NCI-H774 (cell line): Measurements from ENCODE around the gene HOTAIR.
A peak's percentile ranks its signal among the peaks of the same experiment; 100 is the strongest.

Experiments
- DNase-seq: peaks from one replicate; lab custom pipeline; 2025; lab: John Stamatoyannopoulos, UW

HOTAIR gene

DNA sequence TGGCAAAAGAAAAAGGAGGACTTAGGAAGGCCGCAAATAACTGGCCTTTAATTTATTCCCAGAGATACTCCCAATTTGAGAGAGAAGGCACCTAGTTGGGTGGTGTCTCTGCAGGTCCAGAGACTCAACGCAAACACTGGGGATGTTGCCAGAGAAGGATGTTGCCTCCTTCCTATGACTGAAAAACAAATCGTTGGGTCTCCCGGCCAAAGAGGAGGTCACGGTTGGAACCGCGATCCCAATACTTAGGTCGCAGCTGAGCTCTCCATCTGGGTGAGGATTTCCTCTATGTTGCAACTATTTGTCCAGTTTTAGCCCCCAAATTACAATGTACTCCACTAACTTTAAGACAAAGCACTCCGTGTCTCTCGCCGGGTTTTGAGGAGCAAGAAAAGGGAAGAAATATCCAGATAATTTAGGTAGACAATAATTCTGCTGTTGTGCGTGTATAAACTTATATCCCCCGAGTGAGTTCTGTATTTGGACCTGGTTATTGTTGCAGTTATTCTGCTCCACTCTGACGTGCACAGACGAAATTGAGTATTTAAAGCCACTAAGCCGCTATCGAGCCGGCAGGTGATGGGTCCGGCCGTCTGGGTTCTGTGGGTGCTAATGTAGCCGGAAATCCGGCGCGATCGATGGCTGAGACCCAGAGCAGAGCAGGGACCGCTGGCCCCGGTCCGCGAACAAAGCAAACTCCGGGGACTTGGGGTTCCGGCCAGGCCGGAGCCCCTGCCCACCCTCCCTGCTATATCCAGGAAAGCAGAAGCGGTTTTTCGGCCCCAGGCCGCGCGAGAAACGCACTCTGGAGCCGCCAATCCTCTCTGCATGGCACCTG lies 14.3 kb downstream of the HOTAIR start:
- no peak for DNase-seq

DNA sequence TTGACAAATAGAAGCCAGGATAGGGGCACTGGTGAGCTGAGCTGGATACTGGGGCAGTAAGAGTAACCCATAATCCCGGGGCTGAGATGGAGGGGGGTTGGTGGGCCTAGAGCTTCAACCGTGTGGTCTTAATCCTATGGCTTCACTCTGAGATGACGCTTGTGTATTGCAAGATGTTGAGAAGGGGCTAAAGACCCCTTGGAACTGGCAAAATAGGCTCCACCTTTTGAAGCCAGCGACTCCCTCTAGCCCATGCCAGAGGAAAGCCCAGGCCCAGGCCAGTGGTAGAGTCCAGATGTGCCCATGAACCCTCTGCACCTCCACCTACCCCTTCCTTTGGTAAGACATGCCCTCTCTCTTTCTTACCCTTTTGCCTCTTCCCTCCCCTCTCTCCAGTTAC lies 15.4 kb downstream of the HOTAIR start:
- no peak for DNase-seq

DNA sequence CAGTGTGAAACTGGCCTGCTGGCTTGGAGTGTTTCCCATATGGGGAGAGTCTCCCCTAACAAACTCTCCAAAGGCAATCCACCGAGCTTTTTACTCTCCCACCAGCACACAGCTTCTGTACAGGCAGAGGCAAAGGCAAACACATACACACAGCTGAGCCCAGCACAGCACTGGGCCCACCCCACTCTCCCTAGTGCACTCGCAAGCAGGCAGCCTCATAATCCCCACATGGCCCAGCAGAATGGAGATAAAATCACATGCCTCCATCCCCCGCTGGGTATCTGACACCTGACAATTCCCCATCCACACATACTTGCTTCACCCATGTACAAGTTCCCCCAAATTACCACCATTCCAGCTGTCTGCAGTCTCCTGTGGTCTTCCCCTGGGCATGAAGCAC lies 16.6 kb downstream of the HOTAIR start:
- no peak for DNase-seq

DNA sequence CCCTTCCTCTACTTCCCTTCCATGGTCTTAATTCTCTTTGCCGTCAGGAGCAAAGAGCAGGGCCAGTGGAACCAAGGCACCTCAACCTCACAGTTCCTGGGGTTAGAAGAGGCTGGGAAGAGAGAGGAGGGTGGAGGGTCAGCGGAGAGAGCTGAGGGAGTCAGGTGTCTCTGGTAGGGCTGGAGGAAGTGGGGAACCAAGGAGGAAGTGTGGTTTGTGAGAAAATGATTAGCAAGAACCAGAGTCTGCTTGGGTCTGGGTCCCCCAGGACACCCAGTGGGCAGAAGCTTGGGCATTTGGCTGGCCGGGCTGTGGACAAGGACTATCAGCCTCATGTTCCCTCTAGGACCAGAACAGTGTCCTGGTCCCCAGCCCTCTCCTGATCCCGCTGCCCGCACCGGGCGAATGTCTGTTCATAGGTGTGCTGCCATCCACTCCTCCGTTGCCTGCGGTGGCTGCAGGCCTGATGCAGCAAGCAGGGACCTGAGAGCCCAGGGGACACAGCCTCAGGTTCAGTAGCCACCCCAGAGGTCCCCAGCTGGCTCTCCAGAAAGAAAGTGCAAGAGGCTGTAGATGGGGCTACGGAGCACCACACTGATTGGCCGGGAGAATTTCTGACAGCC lies 17.7 kb downstream of the HOTAIR start:
- no peak for DNase-seq

DNA sequence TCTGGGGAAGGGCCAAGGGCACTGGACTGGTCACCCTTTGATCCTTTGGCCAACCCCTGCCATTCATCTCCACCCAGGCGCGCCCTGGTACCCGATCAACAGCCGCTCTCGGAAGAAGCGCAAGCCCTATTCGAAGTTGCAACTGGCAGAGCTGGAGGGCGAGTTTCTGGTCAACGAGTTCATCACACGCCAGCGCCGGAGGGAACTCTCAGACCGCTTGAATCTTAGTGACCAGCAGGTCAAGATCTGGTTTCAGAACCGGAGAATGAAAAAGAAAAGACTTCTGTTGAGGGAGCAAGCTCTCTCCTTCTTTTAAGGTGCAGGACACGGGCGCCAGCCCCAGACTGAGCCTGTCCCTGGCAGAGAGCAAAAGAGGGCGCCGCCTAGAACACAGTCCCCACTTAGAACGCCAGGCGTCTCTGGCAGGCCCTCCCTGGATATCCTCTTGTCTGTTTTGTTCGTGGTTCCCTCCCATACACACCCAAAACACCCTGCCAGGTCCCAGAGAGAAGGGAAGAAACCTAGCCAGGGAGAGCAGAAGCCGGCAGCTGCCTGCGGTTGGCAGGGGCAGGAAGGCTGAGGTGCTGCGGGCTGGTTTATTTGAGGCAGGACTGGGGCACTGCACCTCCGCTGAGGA lies 18.4 kb downstream of the HOTAIR start:
- DNase-seq, result no peak

DNA sequence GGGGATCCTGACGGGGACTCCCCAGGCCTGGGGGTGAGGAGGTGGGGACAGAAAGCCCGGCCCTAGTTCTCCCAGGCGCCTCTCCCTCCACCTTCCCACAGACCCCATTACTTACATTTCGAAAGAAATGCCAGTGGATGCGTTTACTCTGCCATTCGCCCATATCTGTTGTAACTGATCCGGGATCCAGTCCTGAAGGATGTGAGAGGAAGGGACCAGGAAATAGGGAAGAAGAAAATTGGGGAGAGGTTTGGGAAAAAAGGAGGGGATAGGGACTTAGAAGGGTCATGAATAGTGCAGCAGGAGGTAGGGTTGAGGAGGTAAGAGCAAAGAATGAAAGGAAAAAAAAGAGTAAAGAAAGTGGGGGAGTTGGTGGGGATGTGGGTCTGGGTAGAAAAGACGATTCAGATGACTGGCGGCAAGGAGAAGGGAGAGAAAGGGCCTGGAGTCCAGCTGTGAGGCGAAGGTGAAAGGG lies 18.9 kb downstream of the HOTAIR start:
- no peak for DNase-seq

DNA sequence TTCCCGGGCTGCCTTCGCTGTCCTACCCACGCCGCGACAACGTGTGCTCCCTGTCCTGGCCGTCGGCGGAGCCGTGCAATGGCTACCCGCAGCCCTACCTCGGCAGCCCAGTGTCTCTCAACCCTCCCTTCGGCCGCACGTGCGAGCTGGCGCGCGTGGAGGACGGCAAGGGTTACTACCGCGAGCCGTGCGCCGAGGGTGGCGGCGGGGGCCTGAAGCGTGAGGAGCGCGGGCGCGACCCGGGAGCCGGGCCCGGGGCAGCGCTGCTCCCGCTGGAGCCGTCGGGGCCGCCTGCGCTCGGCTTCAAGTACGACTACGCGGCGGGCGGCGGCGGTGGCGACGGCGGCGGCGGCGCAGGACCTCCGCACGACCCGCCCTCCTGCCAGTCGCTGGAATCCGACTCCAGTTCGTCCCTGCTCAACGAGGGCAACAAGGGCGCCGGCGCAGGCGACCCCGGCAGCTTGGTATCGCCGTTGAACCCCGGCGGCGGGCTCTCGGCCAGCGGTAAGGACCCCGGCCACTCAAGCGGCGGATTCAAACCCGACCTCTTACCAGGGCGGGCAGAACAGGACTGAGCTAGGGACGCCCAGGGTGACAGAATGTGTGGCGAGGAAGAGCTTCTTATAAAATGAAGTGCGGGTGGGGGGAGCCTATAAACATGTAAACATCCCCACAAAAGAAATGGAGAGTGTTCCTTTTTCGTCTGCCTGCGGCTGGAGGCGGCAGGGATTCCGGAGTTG lies 19.5 kb downstream of the HOTAIR start:
- DNase-seq, result no peak

DNA sequence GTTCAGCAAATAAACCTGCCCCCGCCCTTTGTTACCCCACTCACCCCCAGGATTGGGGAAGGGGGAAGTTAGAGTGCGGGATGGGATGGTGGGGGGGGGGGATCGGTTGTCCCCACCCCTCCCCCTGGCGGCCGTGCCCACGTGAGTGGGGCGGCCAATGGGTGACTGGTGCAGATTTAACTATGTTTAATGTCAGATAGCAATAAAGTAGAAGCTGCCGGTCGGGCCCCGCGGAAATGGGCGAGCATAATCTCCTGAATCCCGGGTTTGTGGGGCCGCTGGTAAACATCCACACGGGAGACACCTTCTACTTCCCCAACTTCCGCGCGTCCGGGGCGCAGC lies 20.1 kb downstream of the HOTAIR start, which contains the start of gene HOXC12:
TSS of gene HOXC12 (plus strand) at position 210 of the 342 bp plus-strand sequence. CDS start at position 237, 27 bp downstream.
- no peak for DNase-seq

DNA sequence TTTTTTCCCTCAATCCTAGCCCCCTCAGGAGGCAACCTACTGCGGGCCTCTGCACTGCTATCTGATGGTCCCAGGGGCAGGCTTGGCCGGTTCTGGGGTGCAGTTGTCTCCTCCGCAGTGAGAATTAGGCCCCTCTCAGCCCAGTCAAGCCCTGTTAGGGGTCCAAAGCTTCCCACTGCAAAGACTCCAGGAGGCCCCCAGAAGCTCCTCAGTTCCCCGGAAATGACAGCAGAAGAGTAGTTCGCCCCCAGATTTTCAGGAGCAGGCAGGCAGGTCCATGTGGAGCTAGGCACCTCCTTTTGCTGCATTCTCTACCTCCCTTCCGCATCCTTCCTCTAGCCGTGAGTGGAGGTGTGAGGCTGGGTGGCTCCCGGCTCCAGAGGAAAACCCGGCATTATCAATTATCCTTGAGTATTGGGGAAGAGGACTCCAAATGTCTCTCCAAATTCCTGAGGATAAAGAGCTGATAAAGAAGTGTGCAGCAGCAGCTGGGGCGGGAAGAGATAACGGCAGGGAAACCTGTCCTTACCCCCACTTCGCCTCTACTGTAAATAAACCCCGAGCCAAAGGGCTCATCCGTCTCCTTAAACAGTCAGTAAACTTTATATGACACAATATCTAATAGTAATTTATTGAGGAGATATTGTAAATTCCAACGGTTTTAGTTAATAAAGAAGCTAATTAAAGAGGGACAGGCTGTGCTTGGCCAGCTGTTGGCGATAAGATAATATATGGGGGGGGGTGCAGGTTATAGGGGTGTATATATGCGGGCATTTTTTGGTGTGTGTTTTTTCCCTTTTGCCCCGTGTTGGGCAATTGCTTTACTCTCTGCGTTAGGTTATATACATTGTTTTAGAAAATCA lies 20.7 kb downstream of the HOTAIR start:
- no peak for DNase-seq

DNA sequence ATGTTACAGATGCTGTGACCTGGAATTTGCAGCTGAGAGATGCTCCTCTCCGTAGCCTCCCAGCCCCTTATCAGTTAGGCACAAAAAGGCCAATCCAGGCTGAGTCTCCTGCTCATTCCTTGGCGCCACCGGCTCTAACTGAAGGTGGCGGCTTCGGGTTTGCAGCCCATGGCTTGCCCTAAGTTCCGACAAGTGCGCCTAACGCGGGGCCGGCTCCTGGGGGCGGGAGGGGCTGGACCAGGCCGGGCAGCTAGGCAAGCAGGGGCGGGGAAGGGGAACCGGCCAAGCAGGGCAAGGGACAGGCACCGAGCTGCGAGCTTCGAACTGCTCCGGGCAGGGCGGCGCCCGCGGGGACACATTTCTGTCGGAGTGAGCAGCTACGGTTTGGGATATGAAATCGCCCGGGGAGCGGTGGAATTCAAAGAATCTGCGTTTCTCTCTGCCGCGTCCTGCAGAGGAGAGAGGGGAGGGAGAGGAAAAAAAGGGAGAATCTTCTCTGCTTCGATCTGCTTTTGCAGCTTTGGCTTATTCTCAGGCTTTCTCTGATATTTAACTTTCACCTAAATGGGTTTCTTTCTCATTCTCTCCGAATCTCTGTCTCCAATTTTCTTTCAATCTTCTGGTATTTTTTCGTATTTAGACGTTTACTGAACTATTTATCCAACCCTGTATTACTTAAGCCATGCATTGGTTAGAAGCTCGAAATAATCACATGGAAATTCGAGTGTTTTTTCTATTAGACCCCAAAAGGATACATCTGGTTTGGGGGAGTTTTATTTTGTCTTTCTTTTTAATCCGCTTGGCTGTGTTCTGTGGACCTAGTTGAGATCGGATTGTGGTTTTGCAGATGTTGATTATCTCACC lies 21.7 kb downstream of the HOTAIR start:
- no peak for DNase-seq

DNA sequence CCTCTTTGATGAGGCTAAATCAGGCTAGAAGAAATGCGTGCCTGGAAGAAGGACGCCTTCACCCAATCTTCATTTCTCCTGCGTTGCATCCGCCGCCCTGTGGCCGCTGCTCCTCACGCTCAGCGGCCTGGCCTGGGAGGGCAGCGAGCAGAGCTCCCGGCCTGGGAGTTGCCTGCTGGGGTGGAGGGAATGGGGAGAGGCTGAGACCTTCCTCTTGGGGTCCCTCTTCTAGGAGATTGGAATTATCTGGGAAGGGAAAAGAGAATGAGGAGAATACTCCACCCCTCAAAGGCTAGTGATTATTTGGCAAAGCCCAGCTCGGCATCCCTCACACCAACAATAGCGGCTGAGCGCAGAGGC lies 22.4 kb downstream of the HOTAIR start:
- no peak for DNase-seq

DNA sequence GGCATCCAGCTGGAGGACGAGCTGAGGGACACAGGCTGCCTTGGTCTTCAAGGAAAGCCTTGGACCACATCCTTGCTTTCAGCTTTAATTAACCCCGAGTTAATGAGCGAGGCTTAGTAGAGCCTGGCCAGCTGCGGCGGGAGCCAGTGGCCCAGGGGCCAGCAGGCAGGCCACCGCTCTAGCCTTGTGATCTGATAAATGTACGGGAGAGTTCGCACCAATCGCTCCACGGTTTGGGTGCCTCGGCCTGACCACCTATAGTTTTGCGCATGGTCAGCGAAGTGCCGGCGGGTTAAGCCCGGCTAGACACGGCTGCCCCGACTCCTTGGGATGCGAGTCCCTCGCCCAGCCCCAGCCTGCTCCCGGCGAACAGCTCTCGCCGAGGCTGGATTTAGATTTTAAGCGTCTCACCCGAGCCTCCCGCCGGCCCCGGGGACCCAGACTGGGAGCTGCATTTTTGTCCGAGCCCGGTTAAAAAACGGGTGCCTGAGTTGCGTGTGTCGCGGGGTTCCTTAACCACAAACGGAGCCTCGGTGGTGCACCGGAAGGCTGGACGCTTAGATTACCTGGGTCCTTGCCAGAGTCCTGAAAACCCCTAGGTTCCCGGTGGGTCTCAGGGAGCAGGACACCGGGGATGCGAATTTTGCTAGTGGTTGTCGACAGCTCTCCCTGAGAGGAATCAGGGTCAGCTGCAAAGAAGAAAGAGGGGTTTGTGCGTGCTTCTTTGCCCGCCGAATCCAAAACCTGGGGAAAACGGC lies 23.0 kb downstream of the HOTAIR start:
- no peak for DNase-seq

DNA sequence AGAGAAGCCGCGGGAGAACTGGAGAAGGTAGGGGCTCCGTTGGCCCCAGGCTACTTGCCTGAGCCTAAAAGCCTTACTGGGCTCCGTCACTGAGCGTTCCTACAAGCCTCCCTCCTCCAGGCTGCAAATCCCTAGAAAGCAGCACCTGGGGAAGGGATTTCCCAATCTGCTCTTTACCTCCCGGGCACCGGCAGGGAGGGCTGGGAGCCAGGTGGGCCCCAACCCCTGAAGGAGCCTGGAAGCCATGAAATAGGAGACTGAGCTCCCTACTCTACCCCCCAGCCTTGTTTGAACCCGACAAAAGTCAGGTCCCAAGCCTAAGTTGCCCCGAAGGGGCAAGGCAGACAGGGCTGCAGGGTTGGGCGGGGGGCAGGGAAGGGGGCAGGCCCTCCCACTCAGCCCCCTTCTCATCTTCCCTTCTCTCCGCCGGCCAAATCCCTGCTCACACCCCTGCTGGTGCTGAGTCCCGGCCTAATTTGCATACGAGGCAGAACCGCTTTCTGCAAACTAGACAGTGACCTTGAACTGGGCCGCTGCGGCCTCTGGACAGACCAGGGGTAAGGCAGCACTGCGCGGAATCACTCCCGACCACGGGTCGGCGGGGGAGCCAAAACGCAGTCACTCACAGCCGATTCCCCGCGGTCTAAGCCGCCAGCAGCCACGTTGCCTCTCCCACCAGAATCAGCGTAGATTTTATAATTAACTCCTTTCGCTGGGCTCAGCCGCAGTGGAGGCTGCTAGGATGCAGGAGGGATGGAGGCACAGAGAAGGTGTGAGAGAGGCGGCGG lies 23.8 kb downstream of the HOTAIR start:
- DNase-seq, result no peak

DNA sequence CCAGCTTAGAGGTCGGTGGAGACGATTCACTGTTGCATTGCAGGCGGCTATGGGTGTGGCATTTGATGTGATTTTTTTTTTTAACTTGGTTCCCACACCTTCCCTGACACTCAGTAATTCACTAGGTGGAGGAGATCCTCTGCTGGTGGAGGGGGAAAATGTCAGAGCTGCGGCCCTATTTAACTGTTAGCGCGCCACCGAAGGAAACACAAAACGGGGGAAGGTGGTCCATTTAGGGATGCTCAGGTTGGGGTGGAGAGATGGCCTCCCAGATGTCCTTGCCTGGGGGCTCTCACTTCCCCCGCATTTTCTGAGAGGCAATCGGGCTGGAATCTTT lies 24.3 kb downstream of the HOTAIR start:
- no peak for DNase-seq

DNA sequence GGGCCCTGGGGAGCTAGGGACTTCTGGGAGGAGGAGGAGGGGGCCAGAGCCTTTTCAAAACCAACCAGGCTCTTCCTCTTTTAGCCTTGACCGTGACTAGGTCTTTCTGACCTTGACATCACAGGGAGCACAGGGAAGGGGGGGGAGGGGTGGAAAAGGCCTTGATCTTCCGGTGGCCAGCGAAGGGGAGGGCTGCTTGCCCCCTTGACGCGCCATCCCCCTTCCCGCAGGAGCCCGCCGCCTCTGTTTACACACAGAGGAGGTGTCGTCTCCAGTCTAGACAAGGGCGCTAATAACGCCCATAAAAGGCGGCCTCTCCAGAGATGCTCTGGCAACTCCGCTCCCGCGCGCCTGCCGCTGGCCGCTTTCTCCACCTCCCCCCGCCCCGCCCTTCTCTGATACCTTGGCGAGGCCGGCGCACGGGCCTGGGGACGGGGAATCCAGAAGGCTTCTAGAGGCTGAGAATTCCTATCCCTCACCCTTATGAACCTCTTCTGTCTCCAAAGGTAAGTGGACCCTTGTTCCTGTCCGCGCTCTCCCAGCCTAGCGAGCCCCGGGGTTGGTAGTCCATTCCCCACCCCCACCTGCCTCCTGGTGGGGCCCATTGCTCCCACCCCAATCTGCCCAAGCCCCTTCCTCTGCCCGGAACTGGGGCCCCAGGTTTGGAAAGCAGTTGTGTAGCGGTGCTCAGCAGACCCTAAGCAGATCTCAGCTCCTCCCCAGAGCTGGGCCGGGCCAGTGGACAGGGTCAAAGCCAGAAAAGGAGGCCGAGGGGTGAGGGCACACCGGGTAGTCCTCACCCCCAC lies 24.9 kb downstream of the HOTAIR start:
- peak; percentile 52 for DNase-seq

DNA sequence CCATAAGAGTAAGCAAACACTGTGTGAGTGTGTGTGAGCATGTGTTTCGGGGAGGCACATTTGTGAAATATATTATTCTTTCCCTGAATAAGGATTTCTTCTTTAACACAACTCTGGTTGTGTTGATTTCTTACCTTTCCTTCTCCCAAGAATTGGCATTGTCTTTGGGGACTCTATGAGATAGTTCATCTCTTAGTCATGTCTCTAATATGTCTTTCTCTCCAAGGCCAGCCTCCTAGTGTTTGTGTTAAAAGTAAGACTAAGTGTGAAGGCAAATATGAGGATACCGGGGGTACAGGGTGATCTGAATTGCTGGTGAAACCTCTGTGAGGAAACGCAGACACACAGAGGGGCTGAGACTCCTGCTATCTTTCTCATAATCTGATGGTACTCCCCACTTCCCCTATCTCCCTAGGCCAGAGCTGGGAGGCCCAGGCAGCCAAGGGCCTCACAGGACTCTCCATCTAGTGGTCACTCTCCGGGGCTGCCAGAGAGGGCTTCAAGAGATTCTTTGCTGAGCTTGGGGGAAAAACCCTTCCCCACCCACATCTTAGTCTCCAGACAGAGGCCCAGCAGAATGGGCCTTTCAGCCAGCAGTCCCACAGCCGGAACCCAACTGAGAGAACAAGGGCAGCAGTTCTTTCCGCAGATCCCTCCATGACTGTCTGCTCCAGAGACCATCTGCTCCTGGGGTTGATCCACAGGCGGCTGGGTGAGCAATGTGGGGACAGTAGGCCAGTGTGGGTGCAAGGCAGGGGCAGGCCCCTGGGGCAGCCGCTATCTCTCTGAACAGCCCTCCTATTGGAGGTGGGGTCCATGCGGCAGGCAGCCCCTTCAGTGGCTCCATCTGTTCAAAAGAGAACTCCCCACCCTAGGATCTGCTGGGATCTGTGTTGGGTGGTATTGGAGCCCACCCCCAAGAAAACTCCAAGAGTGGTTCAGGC lies 25.8 kb downstream of the HOTAIR start:
- no peak for DNase-seq

DNA sequence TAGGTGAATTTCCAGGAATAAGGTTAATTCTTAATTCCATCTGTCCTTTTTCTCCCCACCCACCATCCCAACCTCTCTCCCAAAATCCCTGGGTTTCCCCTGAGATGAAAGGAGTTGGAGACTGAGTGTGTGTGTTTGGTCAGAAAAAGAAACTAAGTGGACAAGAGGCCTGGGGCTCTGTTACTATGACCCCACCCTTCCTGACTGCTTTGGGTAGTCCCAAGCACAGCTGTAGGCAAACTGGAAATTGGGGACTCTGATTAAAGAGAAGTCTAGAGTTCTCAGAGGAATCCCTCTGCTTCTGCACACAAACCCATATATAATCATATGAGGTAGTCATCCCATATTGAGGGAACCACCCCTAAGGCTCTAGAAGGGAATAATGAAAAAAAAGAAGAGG lies 27.0 kb downstream of the HOTAIR start:
- DNase-seq, result no peak
